Umbilical cord (tissue), 2 donors: ENCODE measurements around the gene COL27A1. TPM values are rescaled to one million over a fixed set of nuclear protein-coding genes. Genes with fewer than 3 reads are reported as not detected.

Experiments used
- DNase-seq: peaks from one replicate; pipeline ENCODE4 v3.0.0-alpha.2; 2015; ENCODE audit warnings: low spot score
- total RNA-seq: library from RNA; depleted of rRNA; stranded (reverse); fragments of >200 nt; gene quantifications from one replicate; pipeline ENCODE4 v1.2.3, GENCODE V29; 2014; ENCODE audit warnings: low replicate concordance; ENCODE audit not compliant: insufficient read depth

Gene COL27A1
- total RNA-seq, 1 donor from 2014 or later: 12.3 TPM

DNA sequence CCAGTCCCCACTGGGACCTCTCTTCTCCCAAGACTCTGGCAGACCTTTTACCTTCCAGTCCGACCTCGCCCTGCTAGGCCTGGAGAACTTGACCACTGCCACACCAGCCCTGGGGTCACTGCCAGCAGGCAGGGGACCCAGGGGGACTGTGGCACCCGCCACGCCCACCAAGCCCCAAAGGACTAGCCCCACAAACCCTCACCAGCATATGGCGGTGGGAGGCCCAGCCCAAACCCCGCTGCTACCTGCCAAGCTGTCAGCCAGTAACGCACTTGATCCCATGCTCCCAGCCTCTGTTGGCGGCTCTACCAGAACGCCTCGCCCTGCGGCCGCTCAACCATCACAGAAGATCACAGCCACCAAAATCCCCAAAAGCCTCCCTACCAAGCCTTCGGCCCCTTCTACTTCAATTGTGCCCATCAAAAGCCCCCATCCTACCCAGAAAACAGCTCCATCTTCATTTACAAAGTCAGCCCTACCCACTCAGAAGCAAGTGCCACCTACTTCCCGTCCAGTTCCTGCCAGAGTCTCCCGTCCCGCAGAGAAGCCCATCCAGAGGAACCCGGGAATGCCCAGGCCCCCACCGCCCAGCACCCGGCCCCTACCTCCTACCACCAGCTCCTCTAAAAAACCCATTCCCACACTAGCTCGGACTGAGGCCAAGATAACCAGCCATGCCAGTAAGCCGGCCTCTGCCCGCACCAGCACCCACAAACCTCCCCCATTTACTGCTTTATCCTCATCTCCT, 13.1 kb downstream of the COL27A1 start:
- DNase-seq: no peak

DNA sequence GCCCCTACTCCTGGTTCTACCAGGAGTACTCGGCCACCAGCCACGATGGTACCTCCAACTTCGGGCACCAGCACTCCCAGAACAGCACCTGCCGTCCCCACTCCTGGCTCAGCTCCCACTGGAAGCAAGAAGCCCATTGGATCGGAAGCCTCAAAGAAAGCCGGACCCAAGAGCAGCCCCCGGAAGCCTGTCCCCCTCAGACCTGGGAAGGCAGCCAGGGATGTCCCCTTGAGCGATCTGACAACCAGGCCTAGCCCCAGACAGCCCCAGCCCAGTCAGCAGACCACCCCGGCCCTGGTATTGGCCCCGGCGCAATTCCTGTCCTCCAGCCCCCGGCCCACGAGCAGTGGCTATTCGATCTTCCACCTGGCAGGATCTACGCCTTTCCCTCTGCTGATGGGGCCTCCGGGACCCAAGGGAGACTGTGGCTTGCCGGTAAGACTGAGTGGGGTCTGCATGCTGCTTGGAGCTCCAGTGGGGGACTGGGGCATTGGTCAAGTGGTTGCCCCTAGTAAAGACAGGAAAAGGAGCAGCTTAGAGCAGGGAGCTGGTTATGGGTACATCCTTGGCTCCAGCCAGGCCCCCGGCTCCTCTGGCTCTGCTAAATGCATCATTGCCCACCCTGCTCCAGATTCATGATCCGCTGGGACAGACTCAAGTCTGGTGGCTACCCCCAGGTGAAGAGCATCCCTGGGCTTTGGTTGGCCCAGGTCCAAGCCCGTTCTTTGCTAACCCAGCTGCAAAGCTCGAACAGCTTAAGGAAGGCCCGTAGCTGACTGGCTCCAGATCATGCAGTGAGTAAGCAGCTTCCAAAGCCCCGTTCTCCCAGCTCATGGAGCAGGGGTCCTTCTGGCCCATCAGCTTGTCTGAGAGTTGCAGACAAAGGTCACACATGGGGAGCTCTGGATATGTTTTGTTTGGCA, 14.0 kb downstream of the COL27A1 start:
- DNase-seq: peak; percentile 72

DNA sequence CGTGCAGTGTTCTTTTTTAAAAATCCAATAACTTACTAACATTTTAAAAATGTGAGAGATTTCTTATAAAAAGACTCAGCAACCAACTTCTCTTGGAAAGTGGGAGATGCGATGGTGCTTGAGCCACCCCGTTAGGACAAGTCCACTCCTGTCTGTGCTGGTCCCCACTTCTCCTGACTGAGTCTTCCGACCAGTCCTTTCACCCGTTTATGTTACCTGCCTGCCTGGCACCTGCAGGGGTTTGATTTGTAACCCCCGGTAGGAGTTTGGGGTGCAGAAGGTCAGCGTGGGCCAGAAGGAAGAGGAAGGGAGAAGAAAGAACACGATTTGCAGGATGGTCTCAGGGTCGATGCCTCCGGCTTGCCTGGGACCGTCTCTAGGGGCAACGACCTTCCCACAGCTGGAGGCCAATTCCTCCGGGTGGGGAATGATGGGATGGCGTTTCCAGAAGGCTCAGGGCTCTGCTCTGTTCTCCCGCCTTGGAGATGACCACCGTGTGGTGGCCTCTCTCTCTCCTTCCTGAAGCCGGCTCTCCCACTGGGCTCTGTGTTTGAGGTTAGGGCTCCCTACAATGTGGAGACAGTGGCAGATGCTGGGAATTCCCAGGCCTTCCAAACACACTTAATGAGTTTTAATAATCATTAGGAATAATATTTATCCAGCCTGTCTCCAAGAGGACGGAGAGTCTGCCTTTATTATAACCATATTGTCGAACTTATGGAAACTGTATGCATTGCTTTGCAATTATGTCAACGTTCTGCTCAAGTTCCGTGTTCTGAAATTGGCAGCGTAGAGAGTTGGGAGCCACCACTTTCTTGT, 14.8 kb downstream of the COL27A1 start:
- peak; percentile 36 for DNase-seq

DNA sequence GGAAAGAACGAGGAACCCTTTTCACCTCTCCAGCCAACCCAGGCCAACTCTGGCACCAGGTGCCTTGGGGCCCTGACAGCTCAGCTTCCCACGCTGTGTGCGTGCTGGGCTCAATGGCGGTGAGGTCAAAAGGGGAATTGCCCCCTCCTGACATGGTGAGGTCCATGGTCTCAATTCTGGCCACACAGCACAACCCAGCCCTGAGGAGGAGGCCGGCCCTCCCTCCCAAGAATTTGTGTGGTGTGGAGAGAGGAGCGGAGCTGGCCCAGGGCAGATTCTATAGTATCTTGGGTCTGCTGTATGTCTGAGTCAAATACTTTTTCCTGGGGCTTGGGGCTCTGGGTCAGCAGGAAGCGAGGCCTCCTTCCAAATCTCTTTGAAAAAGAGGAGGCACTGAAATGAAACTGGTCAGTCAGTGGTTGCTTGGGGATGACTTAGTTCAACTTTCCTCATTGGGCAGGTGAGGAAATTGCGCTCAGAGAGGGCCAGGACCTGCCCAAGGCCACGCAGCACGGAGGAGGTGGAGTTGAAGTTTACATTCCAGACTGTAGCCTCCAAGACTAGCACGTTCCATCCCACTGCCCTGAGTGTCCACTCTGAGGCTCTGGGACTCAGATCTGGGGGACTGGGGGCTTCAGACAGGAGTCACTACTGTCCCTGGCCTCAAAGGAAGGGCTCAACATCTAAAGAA, 15.6 kb downstream of the COL27A1 start:
- DNase-seq: peak; percentile 60

DNA sequence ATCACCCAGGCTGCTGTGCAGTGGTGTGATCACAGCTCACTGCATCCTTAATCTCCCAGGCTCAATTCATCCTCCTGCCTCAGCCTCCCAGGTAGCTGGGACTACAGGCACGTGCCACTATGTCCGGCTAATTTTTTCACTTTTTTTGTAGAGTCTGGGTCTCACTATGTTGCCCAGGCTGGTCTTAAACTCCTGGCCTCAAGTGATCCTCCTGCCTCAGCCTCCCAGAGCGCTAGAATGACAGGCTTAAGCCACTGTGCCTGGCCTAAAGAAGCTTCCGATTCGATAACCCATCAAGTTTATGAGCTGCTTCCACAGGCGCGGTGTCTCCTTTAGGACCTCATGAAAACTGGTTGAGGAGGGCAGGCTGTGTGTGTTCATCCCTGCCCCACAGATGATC, 16.2 kb downstream of the COL27A1 start:
- DNase-seq: no peak

DNA sequence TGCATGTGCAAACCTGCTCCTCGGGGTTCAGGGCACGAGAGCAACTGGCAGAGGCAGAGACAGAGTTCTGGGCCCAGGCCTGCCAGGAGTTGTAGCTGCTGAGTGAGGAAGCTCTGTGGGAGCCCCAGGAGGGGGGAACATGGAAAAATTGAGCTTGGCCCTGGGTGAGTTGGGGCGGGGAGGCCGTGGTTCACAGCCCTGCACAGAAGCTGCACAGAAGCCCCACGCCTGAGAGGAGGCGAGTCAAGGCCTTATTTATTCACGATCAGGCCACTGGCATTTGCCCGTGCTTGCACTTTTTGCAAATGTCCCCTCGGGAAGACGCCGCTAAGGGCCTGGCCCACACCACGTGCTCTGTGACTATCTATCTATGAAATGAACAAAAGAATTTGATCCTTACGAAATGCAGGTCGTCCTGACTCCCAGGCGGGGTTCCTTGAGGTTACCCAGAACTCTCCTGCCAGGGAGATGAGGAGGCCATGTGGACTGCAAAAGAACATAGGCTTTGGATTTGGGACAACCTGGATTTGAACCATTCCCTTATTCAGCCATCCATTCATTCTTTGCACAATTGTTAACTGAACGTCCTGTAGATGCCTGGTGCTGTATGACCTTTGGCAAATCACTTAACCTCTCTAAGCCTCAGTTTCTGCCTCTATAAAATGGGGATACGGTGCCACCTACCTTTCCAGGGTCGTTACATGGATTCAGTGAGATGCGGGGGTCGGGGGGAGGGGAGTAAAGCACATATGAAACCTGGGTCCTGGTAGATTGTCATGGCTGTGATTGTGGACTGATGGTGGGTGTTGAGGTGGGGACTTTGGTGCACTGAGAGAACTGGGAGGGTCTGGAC, 17.9 kb downstream of the COL27A1 start:
- DNase-seq: peak; percentile 87

DNA sequence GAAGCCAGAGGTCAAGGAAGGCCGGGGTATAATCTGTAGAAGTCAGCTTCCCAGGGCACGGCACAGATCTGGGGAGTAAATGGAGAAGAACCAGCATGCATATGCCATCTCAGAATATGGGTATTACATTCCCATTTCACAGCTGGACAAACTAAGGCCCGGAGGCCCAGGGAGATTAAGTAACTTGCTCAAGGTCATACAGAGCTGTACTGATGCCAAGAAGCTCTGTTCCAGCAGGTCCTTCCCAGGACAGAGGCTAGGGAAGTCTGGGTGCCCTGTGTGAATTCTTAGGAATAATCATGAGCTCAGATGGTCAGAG, 19.2 kb downstream of the COL27A1 start:
- DNase-seq: no peak

DNA sequence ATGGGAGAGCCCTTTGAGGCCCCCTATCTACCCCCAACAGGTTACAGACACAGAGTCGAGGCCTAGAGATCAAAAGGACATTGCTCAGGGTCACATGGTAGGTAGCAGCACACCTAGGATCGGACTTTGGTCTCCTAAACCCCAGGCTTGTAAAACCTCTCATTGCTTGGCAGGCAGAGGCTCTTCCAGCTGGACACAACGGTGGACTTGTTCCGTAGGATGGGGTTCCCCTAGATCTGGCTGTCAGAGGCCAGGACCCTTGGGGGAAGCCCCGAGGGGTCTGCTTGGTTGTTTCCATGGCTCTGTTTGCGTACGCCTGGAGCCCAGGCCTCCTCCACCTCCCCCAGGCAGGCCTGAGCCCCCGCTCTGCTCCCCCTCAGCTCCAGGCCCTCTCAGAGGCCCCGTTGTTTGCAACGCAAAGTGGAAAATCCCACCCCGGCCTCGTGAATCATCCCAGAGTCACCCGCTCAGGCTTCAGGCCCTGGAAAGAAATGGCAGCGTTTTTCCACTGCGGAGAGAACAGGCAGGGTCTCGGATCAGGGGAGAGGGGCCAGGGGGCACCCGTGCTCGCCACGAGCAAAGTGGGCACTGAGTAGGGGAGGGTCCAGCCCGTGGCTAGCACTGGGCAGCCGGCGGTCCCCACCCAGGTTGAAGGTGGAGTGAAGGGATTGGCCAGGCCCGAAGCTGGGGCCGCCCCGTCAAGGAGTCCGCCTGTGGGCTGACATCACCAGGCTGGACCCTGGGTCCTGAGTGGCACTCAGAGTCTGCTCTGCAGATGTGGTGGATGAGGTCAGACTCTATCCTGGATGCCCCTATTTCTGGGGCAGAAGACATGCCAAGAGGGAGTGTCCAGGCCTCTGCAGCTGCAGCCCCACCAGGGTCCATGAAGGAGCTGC, 19.8 kb downstream of the COL27A1 start:
- peak; percentile 94 for DNase-seq

DNA sequence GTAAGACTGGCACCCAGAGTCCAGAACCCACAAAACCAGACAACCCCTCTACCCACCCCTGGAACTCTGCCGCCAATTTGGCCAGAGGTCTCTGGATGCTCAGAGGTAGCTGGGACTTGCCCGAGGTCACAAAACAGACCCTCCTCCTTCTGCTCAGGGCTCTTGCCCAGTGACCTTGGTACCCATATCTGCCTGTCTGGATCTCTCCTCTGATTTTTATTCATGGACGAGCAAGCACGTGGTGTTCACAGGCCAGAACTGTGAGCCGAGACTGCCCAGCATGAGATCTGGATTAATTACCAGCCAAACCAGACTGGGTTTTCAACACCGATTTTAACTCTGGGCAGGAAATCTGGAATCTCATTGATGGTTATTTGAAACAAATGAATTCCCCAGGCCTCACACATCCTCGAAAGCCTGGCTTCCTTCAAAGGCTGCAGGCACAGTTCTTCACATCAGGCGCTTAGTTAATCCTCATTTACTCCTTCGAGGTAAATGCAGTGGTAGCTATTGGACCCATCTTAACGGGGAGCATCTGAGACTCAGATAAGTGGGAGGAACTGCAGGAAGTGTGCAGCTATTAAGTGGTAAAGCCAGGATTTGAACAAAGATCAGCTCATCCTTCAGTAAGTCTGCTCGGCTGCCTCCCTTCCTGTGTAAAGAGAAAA, 21.4 kb downstream of the COL27A1 start:
- peak; percentile 84 for DNase-seq

DNA sequence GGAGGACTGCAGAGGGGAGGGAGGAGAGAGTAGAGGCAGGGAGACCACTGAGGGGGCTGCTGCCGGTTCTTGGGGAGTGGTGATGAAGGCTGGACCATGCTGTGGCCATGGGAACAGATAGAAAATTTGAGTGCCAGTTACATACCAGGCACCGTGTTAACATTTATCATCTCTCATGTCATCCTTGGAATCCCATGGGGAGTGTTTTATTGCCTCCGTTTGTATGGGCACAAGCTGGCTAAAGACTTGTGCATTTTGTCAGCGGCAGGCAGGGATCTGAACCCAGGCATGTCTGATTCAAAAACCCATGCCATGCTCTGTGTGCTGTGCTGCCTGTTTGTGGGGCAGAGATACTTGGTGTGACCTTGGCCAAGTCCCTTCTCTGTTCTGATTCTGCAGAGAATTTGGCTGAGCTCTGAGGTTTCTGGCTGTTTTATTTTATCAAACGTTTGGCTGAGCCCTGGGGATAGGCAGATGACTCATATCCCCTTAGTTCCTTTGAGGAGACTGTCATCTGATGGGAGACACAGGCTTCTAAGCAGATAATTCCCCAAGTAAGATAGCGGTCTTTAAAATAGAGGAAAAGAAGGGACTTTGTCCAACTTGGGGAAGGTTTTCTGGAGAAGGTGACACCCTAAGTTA, 22.2 kb downstream of the COL27A1 start:
- DNase-seq: peak; percentile 93

DNA sequence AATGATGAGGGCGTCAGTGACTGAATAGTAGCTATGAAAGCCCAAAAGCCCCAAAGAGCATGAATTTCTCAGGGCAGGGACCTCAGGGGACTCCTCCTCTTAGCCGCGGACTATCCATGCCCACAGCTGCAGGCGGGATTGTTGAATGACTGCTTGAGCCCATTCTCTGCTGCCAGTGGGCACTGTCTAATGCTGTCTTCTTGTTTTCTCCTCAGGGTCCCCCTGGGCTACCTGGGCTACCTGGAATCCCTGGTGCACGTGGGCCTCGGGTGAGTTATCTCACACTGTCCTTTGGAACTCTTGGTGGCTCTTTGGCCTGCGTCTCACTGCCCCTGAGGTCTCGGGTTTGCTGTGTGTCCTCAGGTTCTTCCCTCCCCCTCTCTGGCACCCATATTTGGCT, 22.7 kb downstream of the COL27A1 start:
- DNase-seq: no peak

DNA sequence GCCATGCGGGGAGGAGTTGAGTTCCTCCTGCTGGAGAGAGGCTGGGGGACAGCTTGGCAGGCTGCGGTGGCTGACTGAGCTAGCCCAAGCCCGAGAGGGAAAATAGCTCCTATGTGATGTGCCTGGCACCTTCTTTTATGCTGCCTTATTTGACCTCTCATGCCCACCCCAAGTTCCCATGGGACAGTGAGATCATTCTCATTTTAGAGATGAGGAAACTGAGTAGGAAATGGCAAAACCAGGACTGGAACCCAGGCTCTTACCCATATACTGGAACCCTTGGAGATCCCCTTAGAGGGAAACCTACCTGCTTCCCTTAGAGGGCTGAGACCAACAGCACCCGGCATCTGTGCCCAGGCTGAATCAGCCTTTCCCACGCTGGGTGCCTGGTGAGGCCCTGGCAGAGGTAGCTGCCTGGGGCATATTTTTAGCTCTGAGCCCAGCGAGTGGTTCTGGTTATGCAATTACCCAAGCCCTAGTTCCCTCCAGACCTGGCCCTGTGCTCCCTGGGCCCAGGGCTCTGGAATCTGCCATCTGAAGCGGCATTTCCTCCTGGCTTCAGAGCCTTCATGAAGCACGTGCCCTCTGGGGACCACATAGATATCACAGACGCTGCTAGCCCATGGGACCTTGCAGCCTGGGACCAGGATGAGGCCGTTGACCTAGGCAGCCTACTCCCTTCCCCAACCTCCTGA, 23.6 kb downstream of the COL27A1 start:
- no peak for DNase-seq

DNA sequence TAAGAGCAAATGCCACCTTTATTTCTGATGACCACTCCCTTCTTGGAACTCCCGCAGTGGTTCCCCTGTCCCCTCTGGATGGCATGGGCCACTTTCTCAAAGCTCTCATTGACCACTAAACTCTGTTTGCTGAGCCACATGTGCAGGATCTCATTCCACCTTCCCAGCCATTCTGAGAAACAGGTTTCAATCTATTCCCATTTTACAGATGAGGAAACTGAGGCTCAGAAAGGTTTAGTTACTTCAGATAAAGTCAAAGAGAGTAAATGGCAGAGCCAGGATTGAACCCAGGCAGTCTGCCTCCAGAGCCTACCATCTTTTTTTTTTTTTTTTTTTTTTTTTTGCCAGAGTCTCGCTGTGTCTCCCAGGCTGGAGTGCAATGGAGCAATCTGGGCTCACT, 24.2 kb downstream of the COL27A1 start:
- no peak for DNase-seq

DNA sequence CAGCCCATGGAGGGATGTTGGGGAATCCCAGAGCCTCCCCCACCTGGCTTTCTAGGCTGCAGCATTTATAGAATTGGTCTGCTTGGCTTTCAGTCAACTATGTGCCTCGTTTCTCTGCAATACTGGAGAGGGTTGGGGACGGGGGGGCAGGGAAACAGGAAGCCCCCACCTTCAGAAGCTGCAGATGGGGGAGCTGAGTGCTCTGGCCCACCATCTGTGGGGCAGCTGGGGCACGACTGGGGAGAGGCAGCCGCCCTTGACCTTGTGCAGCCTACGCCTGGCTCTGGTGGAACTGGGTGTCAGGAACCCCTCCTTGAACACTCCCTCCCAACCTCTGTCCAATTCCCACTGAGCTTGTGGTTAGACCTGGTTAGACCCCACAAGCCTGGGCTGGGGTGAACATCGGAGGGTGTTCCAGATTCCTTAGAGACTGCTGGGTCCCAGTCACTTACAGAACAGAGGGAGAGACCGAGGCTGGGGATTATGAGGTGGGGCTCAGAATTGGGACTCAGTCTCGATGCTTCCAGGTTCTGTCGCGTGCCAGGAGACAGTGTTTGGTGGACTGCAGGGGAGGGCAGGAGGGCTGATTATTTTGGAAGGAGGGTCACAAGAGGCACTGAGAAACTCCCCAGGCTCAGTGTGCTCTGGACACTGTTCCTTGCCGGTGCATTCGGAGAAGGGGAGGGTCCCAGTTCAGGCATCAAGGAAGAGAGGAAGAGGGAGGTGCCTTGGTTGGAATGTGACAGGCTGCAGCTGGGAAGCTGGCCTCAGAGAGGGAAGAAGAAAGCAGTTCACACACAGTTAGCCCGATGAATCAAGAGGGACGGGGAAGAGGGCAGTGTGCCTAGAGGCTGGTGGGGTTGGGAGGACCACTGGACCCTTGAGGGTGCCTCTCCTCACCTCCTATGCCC, 25.6 kb downstream of the COL27A1 start:
- DNase-seq: peak; percentile 93

DNA sequence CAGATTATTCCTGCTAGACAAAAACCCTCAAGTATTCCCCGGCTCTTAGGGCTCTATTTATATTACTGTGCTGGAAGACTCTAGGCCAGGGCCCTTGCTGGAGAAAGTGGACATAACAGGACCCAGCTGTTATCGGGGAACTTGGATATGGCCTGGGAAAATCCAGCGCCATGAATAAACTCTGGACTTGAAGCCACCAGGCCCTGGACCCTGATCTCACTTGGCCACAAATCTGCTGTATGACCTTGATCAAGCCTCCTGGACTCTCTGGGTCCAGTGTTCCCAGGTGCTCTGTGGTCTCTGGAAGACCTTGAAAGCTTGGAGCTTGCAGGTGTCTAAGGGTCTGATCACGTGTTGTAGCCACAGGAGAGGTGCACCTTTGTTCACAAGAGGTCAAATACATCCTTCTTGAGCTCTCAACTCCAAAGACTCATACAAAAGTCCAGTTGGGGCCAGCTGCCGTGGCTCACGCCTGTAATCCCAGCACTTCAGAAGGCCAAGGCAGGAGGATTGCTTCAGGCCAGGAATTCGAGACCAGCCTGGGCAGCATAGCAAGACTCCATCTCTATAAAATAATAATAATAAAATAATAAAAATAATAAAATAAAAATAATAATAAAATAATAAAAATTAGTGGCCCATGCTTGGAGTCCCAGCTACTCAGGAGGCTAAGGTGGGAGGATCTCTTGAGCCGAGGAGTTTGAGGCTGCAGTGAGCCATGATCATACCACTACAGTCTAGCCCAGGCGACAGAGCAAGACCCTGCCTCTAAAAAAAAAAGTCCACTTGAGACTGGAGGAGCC, 26.5 kb downstream of the COL27A1 start:
- DNase-seq: no peak

DNA sequence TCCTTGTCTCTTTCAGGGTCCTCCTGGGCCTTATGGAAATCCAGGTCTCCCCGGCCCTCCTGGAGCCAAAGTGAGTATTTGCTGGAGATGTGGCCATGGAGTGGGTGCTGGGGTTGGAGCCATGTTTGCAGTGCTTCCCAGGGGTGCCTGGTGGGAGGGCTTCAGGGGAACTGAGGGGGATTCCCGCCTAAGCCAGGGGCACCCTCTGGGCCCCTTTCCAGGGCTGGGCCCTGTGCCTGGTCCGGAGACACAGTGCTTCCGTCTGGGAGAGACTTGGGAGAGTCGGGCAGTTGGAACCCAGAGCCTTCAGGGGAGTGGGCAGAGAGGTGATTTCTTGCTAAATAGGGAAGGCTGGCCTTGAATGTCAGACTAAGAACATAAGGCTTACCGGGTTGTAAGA, 27.7 kb downstream of the COL27A1 start:
- no peak for DNase-seq
